Stimulated activated CD8-positive, alpha-beta memory T cell treated with anti-CD3 and anti-CD28 coated beads, Interleukin-15, amount 100 ng/mL, for 48 hours (primary cell): ENCODE results near the gene CNOT8.
"Not testable (repeated sequence)": the region's sequence is repeated elsewhere in the genome, so short reads cannot be mapped to it uniquely, and the experiment has no call there.

Source experiments
- DNase-seq, 2 donors: peaks; one replicate each; pipeline ENCODE4 v3.0.0-alpha.2; 2020; ENCODE audit warnings: low read depth in 2 of 2

The CNOT8 gene

DNA sequence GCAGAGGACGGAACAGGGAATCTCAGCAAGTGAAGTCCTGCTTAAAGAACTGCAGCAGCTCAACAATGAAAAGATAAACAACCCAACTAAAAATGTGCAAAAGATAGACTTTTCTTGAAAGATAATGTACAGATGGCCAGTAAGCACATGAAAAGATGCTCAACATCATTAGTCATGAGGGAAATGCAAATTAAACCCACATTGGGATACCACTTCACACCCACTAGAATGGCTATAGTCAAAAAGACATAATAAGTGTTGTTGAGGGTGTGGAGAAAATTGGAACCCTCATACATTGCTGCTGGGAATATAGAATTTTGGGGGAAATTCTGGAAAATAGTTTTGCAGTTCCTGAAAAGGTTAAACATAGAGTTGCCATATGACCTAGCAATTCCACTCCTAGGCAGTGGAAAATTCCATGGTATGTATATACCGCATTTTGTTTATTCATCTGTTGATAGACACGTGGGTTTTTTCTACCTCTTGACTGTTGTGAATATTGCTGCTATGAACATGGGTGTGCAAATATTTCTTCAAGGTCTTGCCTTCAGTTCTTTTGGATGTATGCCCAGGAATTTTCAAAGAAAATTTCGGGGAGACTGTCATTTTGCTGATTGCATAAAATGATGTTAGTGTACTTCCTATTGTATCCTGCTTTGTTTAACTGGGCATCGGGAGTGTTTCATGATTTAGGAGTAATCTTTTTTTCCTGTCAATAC, 7.2 kb downstream of the CNOT8 start:
- DNase-seq, result no peak

DNA sequence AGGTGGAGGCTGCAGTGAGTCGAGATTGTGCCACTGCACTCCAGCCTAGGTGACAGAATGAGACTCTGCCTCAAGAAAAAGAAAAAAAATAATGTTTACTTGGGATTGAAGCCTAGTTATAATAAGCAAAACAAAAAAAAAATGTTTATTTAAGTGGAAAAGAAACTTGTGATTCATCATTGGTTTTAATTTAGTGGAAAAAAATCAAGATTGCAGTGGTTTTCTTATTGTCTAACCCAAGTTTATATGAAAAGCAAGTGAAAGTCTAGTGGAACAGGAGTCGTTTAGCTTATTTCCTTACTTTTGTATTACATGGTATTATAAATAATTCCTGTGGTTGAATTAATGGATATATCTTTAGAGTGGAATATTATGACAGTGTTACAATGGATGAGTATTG, 8.4 kb downstream of the CNOT8 start:
- DNase-seq, result no peak

DNA sequence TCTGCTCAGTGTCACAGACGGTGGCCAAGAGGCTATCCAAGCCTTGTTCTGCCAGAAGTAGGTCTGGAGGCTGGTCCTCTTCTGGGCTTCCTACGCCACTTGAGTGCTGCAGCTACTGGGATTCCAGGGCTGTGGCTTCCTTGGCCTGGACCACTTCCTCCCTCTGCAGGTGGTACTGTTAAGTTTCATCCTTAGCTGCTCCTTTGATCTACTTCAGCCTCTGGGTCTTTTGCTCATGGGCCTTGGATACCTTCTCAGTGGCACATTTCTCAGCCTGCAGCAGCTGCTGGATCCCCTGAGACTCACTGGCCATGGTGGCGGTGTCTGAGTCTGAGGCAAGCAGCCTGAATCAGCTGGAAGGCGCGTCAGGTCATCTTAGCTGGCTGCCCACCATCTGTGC, 10.3 kb downstream of the CNOT8 start:
- no peak for DNase-seq

DNA sequence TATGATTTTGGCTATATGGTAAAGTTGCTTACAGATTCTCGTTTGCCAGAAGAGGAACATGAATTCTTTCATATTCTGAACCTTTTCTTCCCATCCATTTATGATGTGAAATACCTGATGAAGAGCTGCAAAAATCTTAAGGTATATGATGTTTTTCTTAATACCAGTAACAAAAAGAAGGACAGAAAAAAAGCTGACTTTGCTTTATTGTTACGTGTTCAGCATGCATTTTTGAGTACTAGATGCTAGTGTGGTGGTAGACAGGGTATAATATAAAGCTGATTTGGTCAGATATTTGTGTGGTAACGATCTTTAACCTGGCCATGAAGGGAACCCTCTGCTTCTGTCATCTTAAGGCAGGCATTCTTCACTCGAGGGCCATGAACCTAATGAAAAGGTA, 13.3 kb downstream of the CNOT8 start:
- no peak for DNase-seq

DNA sequence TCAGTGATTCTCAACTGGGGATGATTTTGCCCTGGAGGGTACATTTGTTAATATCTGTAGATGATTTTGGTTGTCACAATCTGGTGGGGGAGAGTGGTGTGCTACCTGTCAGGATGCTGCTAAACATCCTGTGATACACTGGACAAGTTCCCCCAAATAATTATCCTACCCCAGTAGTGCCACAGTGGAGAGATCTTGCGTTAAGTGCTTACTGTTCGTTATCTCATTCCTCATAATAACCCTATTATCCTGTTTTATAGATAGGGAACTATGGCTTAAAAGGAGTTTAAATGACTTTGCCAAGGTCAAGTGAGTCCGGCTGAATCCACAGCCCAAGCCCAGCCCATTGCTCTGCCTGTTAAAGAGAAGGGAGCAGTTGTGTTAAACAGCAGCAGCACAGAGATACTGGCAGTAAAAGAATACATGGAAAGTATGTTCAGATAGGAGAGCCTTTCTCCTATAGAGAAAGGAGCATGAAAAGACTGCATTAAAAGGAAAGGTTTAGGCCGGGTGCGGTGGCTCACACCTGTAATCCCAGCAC, 15.4 kb downstream of the CNOT8 start:
- no peak for DNase-seq

DNA sequence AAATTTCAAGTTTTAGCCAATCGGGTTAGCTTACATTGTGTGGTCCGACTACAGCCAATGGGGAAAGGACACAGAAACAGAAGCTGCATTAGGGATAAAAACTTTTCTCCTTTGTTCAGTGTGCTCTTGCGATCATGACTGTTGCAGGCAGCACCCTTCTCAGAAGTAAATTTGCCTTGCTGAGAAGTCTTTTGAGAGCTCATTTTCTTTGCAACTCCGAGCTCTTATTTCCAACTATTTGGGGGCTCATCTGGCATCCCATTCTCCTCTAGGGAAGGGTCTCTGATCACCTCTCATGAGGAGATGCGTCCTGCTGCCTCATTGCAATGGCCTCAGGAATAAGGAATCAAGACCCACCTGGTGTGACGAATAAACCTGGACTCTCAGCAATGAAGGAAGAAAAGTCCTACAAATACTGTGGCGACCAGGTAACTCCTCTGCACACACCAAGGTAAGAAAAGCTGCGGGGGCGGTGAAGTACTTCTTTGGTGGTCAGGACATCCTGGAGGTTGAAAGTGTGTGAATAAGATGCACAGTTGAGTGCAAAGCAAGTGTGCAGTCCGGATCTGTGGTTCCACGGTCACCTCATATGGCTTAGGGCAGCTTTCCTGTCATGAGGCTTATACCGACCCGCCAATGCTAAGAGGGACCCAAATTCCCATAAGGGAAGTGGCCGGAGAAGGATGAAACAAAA, 20.4 kb downstream of the CNOT8 start:
- DNase-seq, result no peak

DNA sequence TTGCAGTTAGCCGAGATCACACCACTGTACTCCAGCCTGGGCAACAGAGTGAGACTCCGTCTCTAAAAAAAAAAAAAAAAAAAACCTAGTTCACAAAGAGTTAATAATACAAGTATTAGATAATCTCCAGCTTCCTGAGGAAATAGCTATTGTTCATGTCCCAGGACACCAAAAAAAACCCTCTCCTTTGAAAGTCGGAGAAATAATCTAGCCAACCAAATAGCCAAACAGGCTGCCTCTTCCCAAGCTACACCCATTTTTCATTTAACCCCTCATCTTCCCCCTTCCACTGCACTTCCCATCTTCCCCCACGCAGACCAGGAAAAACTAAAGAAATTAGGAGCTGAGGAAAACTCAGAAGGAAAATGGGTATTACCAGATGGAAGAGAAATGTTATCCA, 23.6 kb downstream of the CNOT8 start:
- no peak for DNase-seq

DNA sequence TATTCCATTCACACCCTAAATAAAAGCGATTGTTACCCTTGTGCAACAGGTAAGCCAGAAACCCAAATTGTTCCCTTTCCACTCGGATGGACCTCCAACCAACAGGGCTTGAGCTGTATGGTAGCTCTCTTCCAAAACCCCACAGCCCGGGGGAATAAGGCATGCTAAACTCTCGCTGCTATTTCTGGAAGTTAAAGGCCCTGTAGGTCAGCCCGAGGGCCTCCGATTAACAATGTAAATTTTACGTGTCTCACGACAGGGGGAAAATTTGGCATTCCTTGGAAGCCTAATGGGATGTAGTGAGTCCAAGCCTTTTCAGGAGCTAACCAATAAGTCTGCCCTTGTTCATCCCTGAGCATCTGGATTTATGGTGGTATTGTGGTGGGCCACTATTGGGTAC, 26.0 kb downstream of the CNOT8 start:
- no peak for DNase-seq

DNA sequence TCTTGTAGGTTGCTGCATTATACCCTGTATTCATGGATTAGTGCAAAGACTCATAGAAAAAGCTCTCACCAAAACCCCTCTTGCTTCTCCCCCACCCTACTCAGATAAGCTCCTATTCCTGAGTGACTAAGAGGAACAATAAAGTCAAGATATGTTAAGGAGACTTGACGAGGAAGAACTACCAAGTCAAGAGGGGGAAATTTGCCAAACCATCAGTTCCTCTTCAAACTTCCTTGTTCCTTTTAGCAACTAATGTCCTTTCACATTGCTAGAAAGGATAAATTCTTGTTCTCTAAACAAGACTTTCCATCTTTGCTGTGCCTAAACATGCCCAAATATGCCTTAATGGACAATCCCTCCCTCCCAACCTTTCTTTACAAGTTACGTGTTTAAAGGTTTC, 27.0 kb downstream of the CNOT8 start:
- DNase-seq, result no peak

DNA sequence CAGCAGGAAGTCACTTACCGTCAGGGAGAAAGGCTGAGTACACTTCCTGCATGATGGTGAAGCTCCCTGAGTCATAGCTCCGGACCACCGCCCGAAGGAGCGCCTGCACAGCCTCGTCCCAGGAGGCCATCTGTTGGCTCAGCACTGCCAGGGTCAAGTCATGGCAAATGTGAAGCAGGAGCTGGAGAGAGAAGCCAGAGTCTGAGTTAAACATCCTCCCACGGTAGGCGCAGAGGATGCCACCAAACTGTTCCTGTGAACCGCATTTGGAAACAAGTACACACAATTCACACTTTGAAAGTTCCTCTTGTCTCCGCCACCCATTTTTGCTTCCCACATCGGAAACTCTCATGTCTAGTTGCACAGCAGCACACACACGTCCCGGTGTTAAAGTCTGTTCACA, 33.9 kb downstream of the CNOT8 start:
- no peak for DNase-seq

DNA sequence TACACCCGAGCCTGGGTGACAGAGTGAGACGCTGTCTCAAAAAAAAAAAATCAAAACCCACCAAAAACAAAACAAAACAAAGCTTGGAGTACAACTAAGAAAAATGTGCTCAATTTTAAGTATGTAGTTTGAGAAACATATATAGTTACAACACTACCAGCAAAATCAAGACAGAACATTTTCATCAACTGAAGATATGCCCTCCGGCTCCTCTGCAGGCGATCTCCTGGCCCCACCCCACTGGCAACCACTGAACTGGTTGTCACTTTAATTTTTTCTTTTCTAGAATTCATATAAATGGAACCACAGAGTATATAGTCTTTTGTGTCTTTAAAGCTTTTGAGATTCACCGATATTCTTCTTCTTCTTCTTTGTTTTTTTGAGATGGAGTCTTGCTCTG, 35.0 kb downstream of the CNOT8 start:
- DNase-seq, result no peak

DNA sequence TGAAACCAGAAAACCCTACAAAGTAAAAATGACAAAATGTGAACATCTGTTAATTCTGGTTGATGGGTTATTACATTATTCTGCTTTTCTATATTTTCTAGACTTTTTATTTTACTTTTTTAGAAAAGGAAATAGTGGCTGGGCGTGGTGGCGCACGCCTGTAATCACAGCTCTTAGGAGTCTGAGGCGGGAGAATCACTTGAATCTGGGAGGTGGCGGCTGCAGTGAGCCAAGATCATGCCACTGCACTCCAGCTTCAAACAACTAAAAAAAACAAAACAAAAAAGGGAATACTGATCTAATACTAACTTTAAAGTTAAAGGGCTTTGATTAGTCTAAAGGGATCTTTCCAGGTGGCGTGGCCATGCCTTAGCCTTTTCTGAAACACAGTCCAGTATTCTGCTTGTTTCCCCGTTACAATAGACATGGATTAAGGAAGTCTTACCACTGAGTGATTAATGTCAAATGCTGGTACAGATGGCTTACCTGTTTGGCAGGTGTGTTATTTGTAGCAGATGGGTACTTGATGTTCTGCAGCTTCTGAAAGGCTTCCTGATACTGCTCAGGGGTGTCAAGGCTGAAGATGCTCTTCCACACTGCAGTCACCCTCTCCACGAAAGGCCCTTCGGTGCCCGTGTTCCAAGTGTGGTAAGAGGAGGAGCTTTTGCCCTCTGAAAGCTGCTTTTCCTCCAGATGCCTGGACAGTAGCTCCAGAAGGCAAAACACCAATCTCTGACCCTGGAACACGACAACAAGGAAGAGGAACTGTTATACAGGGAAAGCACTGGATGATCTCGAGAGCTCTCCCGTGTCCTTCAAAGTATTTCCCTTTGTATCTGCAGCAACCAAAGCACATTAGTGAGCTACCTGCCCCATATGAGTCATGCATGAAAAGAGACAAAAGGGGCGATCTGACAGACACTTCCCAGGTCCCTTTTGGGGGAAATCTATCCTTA, 37.5 kb downstream of the CNOT8 start:
- DNase-seq, result no peak

DNA sequence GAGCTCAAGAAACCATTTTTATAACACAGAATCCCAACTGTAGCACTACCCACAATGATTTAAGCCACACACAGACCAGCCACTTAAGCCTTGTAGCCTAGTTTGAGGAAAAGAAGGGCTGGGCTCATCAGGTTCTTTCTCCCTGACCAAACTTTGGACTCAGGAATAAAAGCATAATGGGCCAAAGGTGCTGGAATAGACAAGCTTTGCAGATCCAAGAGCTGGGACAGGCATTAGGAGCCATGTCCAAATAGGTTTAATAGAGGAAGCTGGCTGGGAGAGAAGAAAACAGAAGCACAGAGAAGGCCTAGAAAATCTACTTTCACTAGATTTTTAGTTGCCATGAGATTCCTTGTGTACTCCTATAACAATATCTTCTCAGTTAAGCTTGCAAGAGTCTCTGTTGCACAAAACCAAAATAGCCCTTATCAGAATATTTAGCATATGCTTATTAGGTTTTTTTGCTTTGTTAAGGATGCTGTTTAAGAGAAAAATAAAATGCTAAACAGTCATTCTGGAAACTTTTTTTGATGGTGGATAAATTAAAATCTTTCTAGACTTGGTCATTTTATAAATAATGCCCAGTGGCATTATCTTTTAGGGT, 38.2 kb downstream of the CNOT8 start:
- no peak for DNase-seq

DNA sequence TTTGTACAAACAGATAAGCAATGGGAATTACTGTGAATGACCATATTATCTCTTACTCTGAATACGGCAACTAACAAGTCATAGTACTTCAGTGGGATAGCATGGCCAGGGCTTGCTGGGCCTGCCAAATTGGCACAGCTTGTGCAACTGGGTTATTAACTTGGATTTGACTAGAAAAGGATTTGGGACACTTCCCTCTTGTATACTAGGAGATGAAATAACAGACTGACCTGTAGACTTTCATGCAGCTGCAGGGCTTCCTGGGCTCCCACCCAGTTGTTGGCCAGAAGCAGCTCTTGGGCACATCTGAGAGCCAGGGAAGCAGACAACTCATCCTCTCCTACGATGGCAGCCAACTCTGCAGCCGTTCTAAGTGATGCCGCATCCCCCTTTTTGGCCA, 39.8 kb downstream of the CNOT8 start:
- DNase-seq, result no peak

DNA sequence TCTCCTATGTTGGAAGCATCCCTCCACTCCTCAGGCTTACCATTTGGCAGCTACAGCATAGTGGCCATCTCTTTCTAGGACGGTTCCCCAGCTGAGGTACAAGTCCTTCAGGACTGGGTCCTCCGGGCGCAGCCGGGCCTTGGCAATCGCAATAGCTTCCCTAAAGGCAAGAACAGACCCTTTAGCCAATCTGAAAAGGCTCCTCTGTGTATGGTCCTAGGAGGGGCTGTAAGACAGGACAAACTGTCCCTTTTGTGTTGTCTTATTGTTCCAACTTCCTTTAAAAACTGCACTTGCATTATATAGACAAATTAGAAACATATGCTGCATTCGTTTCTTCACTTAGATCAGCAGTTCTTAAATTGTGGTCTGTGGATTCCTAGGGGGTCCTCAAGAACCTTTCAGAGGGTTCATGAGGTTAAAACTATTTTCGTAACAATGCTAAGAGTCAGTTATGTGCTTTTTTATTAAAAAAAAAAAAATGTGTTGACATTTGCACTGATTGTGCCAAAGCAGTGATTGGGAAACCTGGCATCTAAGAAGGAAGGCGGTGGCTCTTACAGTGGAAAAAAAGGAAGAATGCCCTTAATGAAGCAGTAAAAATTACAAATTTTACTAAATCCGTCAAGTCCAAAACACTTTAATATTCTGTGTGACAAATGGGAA, 40.9 kb downstream of the CNOT8 start:
- no peak for DNase-seq

DNA sequence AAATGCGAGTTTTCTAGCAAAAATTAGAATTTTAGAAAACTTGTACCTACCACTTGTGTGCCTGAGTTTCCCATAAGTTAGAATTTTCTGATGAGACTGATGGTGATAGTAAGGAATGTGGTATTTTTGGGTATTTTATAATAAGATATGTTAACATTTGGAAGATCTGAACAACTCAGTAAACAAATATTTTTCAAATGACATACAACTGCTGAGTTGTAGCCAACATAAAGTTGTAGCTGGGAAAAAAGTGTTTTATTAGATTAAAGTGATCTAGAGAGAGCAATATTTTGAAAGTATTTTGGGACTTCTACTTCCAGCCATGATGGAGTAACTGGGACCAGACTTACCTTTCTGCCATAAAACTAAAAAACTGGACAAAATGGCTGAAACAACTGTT, 41.6 kb downstream of the CNOT8 start:
- no peak for DNase-seq

DNA sequence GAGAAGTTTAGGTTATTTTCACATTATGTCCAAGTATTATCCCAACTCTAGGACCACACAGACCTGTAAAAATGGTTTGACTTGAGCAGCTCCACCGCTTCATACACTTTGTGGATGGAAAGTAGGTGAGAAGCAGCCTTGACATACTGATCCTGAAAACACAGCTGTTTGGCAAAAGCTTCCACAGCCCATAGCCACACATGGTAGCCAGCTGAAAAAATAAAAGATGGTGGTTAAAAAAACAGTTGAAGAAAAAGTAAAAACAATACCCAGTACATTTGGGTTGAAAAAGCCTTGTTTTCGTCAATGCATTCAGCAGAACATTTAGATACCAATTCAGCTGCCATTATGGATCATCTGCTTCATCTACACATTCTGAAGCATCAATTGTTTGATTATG, 42.8 kb downstream of the CNOT8 start:
- no peak for DNase-seq

DNA sequence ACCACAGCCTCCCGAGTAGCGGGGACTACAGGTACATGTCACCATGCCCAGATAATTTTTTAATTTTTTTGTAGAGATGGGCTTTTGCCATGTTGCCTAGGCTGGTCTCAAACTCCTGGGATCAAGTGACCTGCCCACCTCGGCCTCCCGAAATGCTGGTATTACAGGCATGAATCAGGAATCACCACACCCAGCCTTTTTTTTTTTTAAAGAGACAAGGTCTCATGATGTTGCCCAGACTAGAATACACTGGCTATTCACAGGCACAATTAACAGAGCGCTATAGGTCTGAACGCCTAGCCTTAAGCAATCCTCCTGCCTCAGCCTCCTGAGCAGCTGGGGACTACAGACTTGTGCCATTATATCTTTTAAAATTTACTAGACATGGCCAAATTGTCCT, 43.5 kb downstream of the CNOT8 start:
- no peak for DNase-seq

DNA sequence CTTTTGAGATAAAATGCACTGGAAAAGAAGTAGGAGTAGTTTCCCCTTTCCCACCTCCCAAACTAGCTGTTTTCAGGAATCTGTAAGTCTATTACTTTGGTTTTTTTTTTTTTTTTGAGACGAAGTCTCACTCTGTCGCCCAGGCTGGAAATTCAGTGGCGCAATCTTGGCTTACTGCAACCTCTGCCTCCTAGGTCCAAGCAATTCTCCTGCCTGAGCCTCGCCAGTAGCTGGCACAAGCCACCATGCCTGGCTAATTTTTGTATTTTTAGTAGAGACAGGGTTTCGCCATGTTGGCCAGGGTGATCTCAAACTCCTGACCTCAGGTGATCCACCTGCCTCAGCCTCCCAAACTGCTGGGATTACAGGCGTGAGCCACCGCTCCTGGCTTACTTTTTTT, 47.2 kb downstream of the CNOT8 start:
- DNase-seq, result not testable (repeated sequence)

DNA sequence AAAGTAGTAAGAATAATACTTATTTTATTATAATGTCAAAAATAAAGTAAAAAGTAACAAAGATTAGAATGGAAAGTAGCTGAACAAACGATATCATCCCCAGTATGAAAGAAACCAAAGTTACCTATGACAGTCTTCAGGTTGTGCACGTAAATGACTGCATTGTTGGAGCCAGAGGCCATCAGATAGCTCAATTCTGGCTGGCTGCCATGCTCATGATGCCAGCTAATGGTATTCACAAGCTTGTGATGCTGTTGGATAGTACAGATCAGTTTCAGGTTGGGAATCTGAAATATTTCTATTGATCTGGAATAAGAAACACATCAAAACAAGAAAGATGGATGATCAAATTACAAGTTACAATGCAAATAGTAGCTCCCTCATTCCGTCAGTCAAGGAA, 58.4 kb downstream of the CNOT8 start:
- no peak for DNase-seq

DNA sequence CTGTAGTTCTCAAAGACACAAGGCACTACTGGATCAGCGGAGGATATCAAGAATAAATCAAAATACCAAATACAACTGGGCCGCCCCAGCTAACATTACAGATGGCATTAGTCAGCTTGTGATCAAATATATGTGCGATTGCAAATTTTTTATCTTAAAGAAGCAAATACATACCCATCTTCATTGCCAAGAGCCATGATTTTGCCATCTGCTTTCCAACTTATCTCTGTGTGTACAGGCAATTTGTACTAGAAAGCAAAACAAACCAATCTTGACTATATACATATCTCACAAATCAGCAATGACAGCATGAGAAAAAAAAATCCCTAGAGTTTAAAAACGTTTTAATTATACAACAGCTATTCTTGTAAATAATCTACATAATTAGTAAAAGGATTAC, 59.3 kb downstream of the CNOT8 start:
- no peak for DNase-seq
